Thymus (tissue), 11 donors: ENCODE measurements around the gene HAUS2. TPM values are rescaled to one million over a fixed set of nuclear protein-coding genes. Genes with fewer than 3 reads are reported as not detected.
"Not testable (repeated sequence)": the region's sequence is repeated elsewhere in the genome, so short reads cannot be mapped to it uniquely, and the experiment has no call there.

Experiments
- DNase-seq, 9 donors: peaks; one replicate each; pipeline ENCODE4 v3.0.0-alpha.2; 2013; ENCODE audit warnings: low spot score in 9 of 9, low read depth in 6 of 9, missing footprints in 1 of 9
- H3K27ac ChIP-seq, 2 donors: one replicate each; pipeline ENCODE4 v1.5.1; 2013; ENCODE audit warnings: control low read depth in 1 of 2, low read depth in 1 of 2, low read length in 1 of 2, mild to moderate bottlenecking in 1 of 2, moderate library complexity in 1 of 2
- H3K27me3 ChIP-seq, 2 donors: one replicate each; pipeline ENCODE4 v1.5.1; 2013; ENCODE audit warnings: low read length in 1 of 2; ENCODE audit not compliant: control insufficient read depth in 2 of 2, insufficient read depth in 1 of 2
- H3K36me3 ChIP-seq, 2 donors: one replicate each; pipeline ENCODE4 v1.5.1; 2013; ENCODE audit warnings: low read length in 1 of 2, mild to moderate bottlenecking in 1 of 2, moderate library complexity in 1 of 2; ENCODE audit not compliant: control insufficient read depth in 2 of 2, insufficient read depth in 2 of 2
- H3K4me1 ChIP-seq, 2 donors: one replicate each; pipeline ENCODE4 v1.5.1; 2013; ENCODE audit warnings: low read length in 2 of 2; ENCODE audit not compliant: control insufficient read depth in 2 of 2, insufficient read depth in 2 of 2
- H3K4me3 ChIP-seq, 2 donors: one replicate each; pipeline ENCODE4 v1.5.1; 2013; ENCODE audit warnings: low read length in 2 of 2, control low read depth in 1 of 2, mild to moderate bottlenecking in 1 of 2
- H3K9me3 ChIP-seq, 2 donors: one replicate each; pipeline ENCODE4 v1.5.1; 2013; ENCODE audit warnings: low read length in 1 of 2, mild to moderate bottlenecking in 1 of 2; ENCODE audit not compliant: control insufficient read depth in 2 of 2, insufficient read depth in 1 of 2
- WGBS: extraction: QIAGEN DNeasy Blood & Tissue Kit; methylation state at CpG from one replicate; pipeline ENCODE4 v1.1.7; 2013; 5-methylcytosine and 5-hydroxymethylcytosine counted together
- polyA plus RNA-seq: library from polyadenylated mRNA; stranded (reverse); fragments of 200-250 nt; gene quantifications from one replicate; pipeline ENCODE4 v1.2.3, GENCODE V29; 2013
- total RNA-seq: library from RNA; stranded (reverse); fragments of 120-200 nt; gene quantifications from one replicate; pipeline ENCODE4 v1.2.4, GENCODE V29; 2013
- donor health status: healthy.

Gene HAUS2
- total and polyA plus RNA-seq, 2 donors: 18.6 to 24.5 TPM

DNA sequence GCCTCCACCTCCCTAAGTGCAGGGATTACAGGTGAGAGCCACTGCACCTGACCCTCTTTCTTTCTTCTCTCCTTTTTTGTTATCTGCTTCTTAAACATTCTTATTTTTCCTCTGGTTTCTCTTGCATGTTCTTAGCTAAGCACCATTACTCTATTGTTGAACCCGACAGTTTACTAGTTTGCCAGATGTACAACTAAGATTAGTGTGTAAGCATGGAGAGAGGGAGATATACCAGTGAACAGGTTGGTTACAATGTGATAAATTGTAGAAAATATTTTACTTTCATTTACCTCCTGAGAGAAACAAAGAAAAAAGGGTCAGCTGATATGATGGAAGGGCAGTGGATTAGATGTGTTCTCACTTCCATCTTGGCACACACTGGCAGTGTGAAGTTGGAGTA, 4.9 kb downstream of the HAUS2 start:
- no peak overlapping the region for H3K4me3 ChIP-seq
- WGBS: 98% methylated on average over 1 of the region's 1 CpG
- H3K36me3 ChIP-seq: peaks cover 4 to 5% of the 10 kb centered on the region in 2 donors
- H3K4me1 ChIP-seq: peaks cover 5 to 6% of the 10 kb centered on the region in 2 donors
- DNase-seq: no peak
- no peaks in the 10 kb centered on the region for H3K9me3 ChIP-seq
- H3K27ac ChIP-seq: no peak overlapping the region
- no peaks in the 10 kb centered on the region for H3K27me3 ChIP-seq

DNA sequence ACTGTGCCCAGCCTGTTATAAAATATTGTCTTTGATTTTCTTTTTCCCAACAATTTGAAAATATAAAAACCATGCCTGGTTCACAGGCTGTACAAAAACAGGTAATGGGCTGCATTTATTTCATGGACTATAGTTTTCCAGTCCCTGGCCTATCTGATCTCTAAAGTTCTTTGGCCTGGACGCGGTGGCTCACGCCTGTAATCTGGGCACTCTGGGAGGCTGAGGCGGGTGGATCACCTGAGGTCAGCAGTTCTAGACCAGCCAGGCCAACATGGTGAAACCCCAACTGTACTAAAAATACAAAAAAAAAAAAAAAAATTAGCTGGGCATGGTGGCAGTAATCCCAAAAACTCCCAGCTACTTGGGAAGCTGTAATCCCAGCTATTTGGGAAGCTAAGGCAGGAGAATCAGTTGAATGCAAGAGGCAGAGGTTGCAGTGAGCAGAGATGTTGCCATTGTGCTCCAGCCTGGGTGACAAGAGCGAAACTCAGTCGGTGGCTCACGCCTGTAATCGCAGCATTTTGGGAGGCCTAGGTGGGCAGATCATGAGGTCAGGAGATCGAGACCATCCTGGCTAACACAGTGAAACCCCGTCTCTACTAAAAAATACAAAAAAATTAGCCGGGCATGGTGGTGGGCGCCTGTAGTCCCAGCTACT, 8.0 kb downstream of the HAUS2 start:
- WGBS: 97% methylated on average over 10 of the region's 12 CpGs
- H3K36me3 ChIP-seq: peaks cover 14 to 30% of the 10 kb centered on the region in 2 donors
- not testable (repeated sequence) for H3K27me3 ChIP-seq, H3K9me3 ChIP-seq, H3K4me1 ChIP-seq, H3K27ac ChIP-seq, DNase-seq, H3K4me3 ChIP-seq

DNA sequence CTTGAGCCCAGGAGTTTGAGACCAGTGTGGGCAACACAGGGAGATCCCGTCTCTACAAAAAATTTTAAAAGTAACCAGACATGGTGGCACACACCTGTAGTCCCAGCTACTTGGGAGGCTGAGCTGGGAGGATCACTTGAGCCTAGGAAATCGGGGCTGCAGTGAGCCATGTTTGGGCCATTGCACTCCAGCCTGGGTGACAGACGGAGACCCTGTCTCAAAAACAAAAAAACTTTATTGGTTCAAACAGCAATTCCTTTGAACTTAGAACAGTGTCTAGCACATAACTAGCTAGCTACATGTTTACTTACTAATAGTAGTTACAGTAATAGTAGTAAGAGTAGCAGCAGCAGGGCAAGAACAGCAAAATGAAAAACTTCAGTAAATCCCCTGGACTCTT, 10.1 kb downstream of the HAUS2 start:
- Histone ChIP-seq H3K27me3 (no peaks in the 10 kb centered on the region), H3K9me3 (no peaks in the 10 kb centered on the region), H3K36me3 (peaks cover 23 to 39% of the 10 kb centered on the region in 2 donors), H3K4me1 (no peaks in the 10 kb centered on the region), H3K4me3 (no peak overlapping the region), H3K27ac (no peak overlapping the region)
- WGBS: 97% methylated on average over 3 of the region's 3 CpGs
- no peak for DNase-seq

DNA sequence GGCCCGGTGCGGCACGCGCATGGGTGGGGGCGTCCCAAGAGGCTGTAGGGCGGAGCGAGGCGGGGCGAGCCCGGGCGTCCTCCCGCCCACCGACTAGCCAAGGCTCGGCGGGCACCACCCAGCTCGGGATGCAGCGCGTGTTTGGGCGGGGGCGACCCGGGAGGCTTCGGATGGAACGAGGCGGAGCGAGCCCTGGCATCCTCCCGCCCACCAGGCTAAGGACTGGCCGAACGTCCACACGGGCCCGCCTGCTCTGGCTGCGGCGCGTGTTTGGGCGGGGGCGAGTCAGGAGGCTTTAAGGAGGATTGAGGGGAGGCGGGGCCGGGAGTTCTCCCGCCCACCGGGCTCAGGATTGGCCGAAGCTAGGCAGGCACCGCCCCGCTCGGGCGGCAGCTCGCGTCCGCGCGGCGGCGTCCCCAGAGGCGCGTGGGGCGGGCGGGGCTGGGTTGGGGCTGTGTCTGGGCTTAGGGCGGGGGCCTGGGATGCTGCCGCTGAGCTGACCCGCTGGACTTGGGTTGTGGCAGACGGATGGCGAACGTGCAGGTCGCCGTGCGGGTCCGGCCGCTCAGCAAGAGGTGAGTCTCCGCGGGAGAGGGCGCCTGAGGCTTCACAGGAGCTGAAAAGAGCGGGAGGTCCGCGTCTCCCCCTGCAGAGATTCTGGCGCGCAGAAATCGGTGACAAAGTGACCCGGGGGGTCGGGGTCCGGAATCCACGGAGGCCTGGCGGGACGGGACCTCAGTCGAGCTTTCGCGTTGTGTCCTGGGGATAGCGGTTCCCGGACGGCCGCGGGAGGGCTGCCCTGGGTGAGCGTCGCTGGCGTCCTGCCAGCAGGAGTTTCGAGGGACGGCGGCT, 26.8 kb downstream of the HAUS2 start, which contains the start of gene STARD9:
STARD9 (plus strand) TSS at position 419 of the 852 bp plus-strand sequence; CDS start at position 529, 110 bp downstream.
- Histone ChIP-seq H3K9me3 (no peaks in the 10 kb centered on the region), H3K27ac (peak within 1 kb of the TSS in 1 of 2 donors; percentile 69), H3K27me3 (peaks cover 0 to 11% of the 10 kb centered on the region in 2 donors), H3K4me1 (peaks cover 8 to 22% of the 10 kb centered on the region in 2 donors), H3K36me3 (no peaks in the 10 kb centered on the region), H3K4me3 (peak within 1 kb of the TSS; percentile 56 to 65)
- WGBS: under 1% methylated on average over 95 of the region's 95 CpGs
- DNase-seq: peak; percentile 79 to 97 (median 93)

DNA sequence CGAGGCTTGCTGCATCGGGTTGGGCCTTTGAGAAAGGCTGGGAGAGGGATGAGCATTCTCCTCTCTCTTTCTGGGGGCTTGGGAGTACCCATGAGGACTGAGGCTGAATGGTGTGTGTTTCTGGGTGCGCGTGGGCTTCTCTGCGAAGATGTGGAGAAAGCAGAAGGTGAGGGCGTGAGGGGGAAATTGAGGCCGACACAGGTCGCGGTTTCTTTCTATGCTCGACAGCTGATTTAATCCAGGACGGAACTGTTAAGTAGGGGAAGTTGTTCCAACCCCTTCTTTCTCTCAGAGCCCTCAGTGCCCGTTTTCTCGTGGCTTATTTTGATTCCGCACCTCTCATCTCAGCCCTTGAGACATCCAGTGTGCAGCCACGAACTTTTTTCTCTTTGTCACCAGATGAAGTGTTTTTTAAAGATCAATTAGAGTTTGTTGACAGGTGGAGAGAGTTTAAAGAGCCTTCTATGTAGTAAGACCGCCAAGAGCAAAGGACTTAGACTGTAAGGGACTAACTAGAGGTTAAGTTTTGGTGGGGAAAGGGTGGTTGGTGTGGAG, 27.5 kb downstream of the HAUS2 start:
- H3K9me3 ChIP-seq: no peaks in the 10 kb centered on the region
- H3K27me3 ChIP-seq: peaks cover 0 to 11% of the 10 kb centered on the region in 2 donors
- H3K4me3 ChIP-seq: peak overlapping the region; percentile 56 to 65
- H3K27ac ChIP-seq: peak overlapping the region in 1 of 2 donors; percentile 69
- peaks cover 8 to 26% of the 10 kb centered on the region in 2 donors for H3K4me1 ChIP-seq
- peak in 2 of 9 donors; percentile 20 to 31 for DNase-seq
- H3K36me3 ChIP-seq: no peaks in the 10 kb centered on the region
- WGBS: 5% methylated on average over 16 of the region's 16 CpGs

DNA sequence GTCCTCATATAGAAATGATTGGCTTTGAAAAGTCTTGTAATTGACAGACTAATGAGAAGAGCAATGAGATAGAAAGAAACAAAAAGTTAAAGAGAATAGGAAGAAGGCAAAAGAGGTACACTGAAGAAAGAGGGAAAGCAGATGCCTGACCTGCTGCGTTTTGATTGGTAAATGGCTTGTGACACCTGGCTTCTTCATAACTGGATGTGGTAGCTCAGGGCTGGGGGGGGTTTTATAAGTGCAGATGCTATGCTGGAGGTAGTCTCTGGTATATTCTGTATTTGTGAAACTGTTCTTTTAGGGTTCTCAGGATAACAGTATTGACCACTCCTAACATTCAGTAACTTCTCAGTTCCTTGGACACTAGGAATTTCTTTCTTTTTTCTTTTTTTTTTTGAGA, 28.1 kb downstream of the HAUS2 start:
- Histone ChIP-seq H3K36me3 (no peaks in the 10 kb centered on the region), H3K27ac (no peak overlapping the region), H3K9me3 (no peaks in the 10 kb centered on the region), H3K4me3 (no peak overlapping the region), H3K4me1 (peaks cover 10 to 32% of the 10 kb centered on the region in 2 donors), H3K27me3 (peaks cover 0 to 11% of the 10 kb centered on the region in 2 donors)
- WGBS: 71% methylated on average over 1 of the region's 1 CpG
- DNase-seq: peak in 3 of 9 donors; percentile 7 to 37 (median 11)

DNA sequence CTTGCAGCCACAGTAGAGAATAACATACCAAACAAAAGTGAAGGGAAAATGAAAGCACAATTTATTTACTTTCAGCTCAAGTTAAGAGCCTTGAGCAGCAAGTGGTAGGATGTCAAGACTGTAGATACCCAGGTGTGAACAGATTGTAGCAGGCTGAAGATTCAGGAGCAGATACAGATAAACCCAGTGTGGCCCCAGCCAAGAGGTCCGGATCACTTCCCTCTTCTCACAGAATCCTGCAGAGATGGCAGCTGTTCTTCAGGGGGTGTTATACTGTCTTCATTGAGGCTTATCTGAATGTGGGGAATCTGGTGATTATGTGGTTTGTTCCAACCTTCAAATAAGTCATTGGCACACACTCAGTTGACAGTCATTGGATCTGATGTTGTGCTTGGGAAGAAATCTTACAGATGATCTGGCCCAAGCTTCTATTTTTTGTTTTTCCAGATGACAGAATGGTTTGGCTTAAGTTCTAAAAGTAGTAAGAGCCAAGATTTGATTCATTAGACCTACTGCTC, 28.9 kb downstream of the HAUS2 start:
- H3K27ac ChIP-seq: peak overlapping the region in 1 of 2 donors; percentile 59
- peak in 2 of 9 donors; percentile 6 to 29 for DNase-seq
- no peaks in the 10 kb centered on the region for H3K36me3 ChIP-seq
- H3K27me3 ChIP-seq: peaks cover 0 to 11% of the 10 kb centered on the region in 2 donors
- 20% methylated on average over 1 of the region's 1 CpG for WGBS
- H3K9me3 ChIP-seq: no peaks in the 10 kb centered on the region
- peaks cover 13 to 37% of the 10 kb centered on the region in 2 donors for H3K4me1 ChIP-seq
- H3K4me3 ChIP-seq: no peak overlapping the region

DNA sequence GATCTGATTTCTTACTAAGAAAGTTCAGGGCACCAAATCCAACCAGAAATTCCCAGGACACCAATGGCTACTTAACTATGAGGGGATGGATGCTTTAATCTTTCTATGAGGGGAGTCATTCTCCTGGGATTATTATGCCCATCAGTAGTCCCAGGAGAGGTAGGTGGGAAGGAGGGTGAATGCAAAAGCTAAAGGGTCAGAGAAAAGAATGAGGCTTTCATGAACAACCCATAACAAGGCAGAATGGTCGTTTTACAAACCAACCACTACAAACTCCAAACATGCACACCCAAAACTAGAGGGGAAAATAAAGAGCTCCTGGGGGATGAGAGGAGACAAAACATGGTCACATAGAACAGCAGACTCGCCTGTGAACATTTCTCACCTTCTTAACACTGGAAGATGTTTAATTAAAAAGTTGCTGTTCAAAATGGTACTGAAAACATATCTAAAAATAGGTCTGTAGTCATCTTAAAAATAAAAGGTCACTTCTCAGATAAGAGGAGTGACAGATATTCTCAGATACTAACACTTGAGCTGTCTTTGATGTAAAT, 30.4 kb downstream of the HAUS2 start:
- Histone ChIP-seq H3K36me3 (no peaks in the 10 kb centered on the region), H3K27ac (no peak overlapping the region), H3K27me3 (peaks cover 0 to 11% of the 10 kb centered on the region in 2 donors), H3K4me3 (no peak overlapping the region), H3K4me1 (peaks cover 13 to 45% of the 10 kb centered on the region in 2 donors), H3K9me3 (no peaks in the 10 kb centered on the region)
- WGBS: 95% methylated on average over 2 of the region's 2 CpGs
- no peak for DNase-seq
